ENCODE data around the gene AKAP6. TPM values are rescaled to one million over a fixed set of nuclear protein-coding genes. Genes with fewer than 3 reads are reported as not detected.

Gene AKAP6
- total RNA-seq, 4 donors from 2014 or later: 1.1 to 16.0 (median 6.0) TPM

GRCh38 chr14:32667287-32667686 lies 338.2 kb downstream of the AKAP6 start:
- Histone ChIP-seq H3K4me3 (no peak overlapping the region), H3K27me3 (no peaks in the 10 kb centered on the region), H3K9me3 (peaks cover 0 to 3% (median 0%) of the 10 kb centered on the region in 3 donors), H3K27ac (no peak overlapping the region), H3K4me1 (no peaks in the 10 kb centered on the region), H3K36me3 (no peaks in the 10 kb centered on the region)
- 50 to 82% methylated on average over 2 of the region's 2 CpGs for whole genome bisulfite sequencing, 2 donors
- intact Hi-C loops (cut with DNase I): no loop called here
- TF ChIP-seq POLR2A (IDR thresholded peaks at IDR 0.05) (no peak), CTCF (IDR thresholded peaks at IDR 0.05) (no peak)
- DNase-seq: no peak

DNA sequence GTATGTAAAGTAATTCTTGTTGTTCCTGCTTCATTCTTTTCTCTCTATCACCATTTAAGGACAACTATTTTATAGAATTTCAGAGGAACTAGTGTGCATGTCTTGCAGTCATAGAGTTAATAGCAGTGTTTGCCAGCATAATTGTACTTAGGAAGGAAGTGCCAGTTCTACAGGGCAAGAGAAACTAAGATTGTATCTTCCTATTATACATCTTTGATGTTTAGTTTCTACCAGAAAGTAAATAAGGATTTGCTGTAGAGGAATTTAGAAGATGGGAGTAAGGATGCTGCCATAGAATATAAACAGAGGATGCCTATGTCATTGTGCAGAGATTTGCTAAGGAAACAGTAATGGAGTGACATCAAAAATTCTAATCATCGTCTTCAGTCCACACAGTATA lies 338.7 kb downstream of the AKAP6 start:
- Histone ChIP-seq H3K36me3 (no peaks in the 10 kb centered on the region), H3K4me3 (no peak overlapping the region), H3K9me3 (peaks cover 0 to 4% (median 0%) of the 10 kb centered on the region in 3 donors), H3K27me3 (no peaks in the 10 kb centered on the region), H3K27ac (no peak overlapping the region), H3K4me1 (no peaks in the 10 kb centered on the region)
- no peak for DNase-seq
- TF ChIP-seq CTCF (IDR thresholded peaks at IDR 0.05) (no peak), POLR2A (IDR thresholded peaks at IDR 0.05) (no peak)
- intact Hi-C loops (cut with DNase I): no loop called here
- 70 to 79% methylated on average over 1 of the region's 1 CpG for WGBS, 2 donors

GRCh38 chr14:32669391-32669790 lies 340.3 kb downstream of the AKAP6 start:
- Histone ChIP-seq H3K27me3 (no peaks in the 10 kb centered on the region), H3K27ac (no peak overlapping the region), H3K4me1 (no peaks in the 10 kb centered on the region), H3K4me3 (no peak overlapping the region), H3K36me3 (no peaks in the 10 kb centered on the region), H3K9me3 (peaks cover 0 to 4% (median 0%) of the 10 kb centered on the region in 3 donors)
- intact Hi-C loops (cut with DNase I): no loop called here
- DNase-seq: no peak
- no peak for TF ChIP-seq CTCF (IDR thresholded peaks at IDR 0.05)
- no peak for TF ChIP-seq POLR2A (IDR thresholded peaks at IDR 0.05)
- WGBS, 2 donors: 59 to 63% methylated on average over 2 of the region's 2 CpGs

- WGBS, 2 donors: 80% methylated on average over 1 of the region's 1 CpG
- TF ChIP-seq CTCF (IDR thresholded peaks at IDR 0.05): no peak
- TF ChIP-seq POLR2A (IDR thresholded peaks at IDR 0.05): no peak
- Histone ChIP-seq H3K27me3 (no peaks in the 10 kb centered on the region), H3K4me3 (no peak overlapping the region), H3K4me1 (no peaks in the 10 kb centered on the region), H3K36me3 (no peaks in the 10 kb centered on the region), H3K9me3 (peaks cover 0 to 4% (median 0%) of the 10 kb centered on the region in 3 donors), H3K27ac (no peak overlapping the region)
- intact Hi-C loops (cut with DNase I): no loop called here
- no peak for DNase-seq
Measured at GRCh38 chr14:32675433-32675832, 346.3 kb downstream of the AKAP6 start.

GRCh38 chr14:32677129-32677780 lies 348.2 kb downstream of the AKAP6 start:
- DNase-seq: no peak
- Histone ChIP-seq H3K9me3 (peaks cover 0 to under 1% (median 0%) of the 10 kb centered on the region in 3 donors), H3K4me1 (no peaks in the 10 kb centered on the region), H3K27me3 (no peaks in the 10 kb centered on the region), H3K4me3 (no peak overlapping the region), H3K36me3 (no peaks in the 10 kb centered on the region), H3K27ac (no peak overlapping the region)
- intact Hi-C loops (cut with DNase I): no loop called here
- 81 to 86% methylated on average over 5 of the region's 5 CpGs for WGBS, 2 donors
- no peak for TF ChIP-seq POLR2A (IDR thresholded peaks at IDR 0.05)
- TF ChIP-seq CTCF (IDR thresholded peaks at IDR 0.05): no peak
